Myocyte (in vitro differentiated cells): ENCODE data around the gene POU6F2. TPM values are rescaled to one million over a fixed set of nuclear protein-coding genes. Genes with fewer than 3 reads are reported as not detected.
A peak's percentile ranks its signal among the peaks of the same experiment; 100 is the strongest.

Experiments
- DNase-seq: peaks from one replicate; pipeline ENCODE4 v3.0.0-alpha.2; 2012; ENCODE audit warnings: low read depth
- total RNA-seq: library from RNA; depleted of rRNA; stranded (reverse); fragments of >200 nt; gene quantifications from 2 replicates; pipeline ENCODE4 v1.2.3, GENCODE V29; 2014

Gene POU6F2
- total RNA-seq, 1 donor from 2014 or later: 0.11 TPM

- DNase-seq: no peak
Measured at GRCh38 chr7:39127058-39127457, 149.3 kb downstream of the POU6F2 start.

GRCh38 chr7:39128287-39128843 lies 150.7 kb downstream of the POU6F2 start:
- DNase-seq: no peak

GRCh38 chr7:39130274-39130673 lies 152.6 kb downstream of the POU6F2 start:
- DNase-seq: no peak

GRCh38 chr7:39130857-39131526 lies 153.3 kb downstream of the POU6F2 start:
- peak; percentile 3 for DNase-seq

GRCh38 chr7:39132306-39132705 lies 154.6 kb downstream of the POU6F2 start:
- peak; percentile 40 for DNase-seq

GRCh38 chr7:39133088-39133487 lies 155.4 kb downstream of the POU6F2 start:
- peak; percentile 51 for DNase-seq

GRCh38 chr7:39137480-39137879 lies 159.8 kb downstream of the POU6F2 start:
- DNase-seq: no peak

- no peak for DNase-seq
Measured at GRCh38 chr7:39142750-39143149, 165.0 kb downstream of the POU6F2 start.

GRCh38 chr7:39144420-39144819 lies 166.7 kb downstream of the POU6F2 start:
- no peak for DNase-seq

- DNase-seq: no peak
Measured at GRCh38 chr7:39145283-39145682, 167.6 kb downstream of the POU6F2 start.

GRCh38 chr7:39145935-39146334 lies 168.2 kb downstream of the POU6F2 start:
- DNase-seq: no peak

- no peak for DNase-seq
Measured at GRCh38 chr7:39152701-39153100, 175.0 kb downstream of the POU6F2 start.

- DNase-seq: no peak
Measured at GRCh38 chr7:39153113-39153512, 175.4 kb downstream of the POU6F2 start.

GRCh38 chr7:39153647-39154046 lies 175.9 kb downstream of the POU6F2 start:
- DNase-seq: no peak

GRCh38 chr7:39154815-39155214 lies 177.1 kb downstream of the POU6F2 start:
- DNase-seq: no peak

GRCh38 chr7:39158367-39158766 lies 180.7 kb downstream of the POU6F2 start:
- no peak for DNase-seq

- no peak for DNase-seq
Measured at GRCh38 chr7:39161903-39162302, 184.2 kb downstream of the POU6F2 start.

GRCh38 chr7:39164887-39165286 lies 187.2 kb downstream of the POU6F2 start:
- no peak for DNase-seq

- DNase-seq: no peak
Measured at GRCh38 chr7:39168403-39169098, 190.8 kb downstream of the POU6F2 start.

GRCh38 chr7:39172137-39172536 lies 194.4 kb downstream of the POU6F2 start:
- DNase-seq: no peak

- no peak for DNase-seq
Measured at GRCh38 chr7:39181398-39181797, 203.7 kb downstream of the POU6F2 start.

GRCh38 chr7:39183796-39184195 lies 206.1 kb downstream of the POU6F2 start:
- no peak for DNase-seq

- DNase-seq: peak; percentile 52
Measured at GRCh38 chr7:39184391-39184790, 206.7 kb downstream of the POU6F2 start.
